ENCODE results near the gene CLEC10A. TPM values are rescaled to one million over a fixed set of nuclear protein-coding genes. Genes with fewer than 3 reads are reported as not detected.
"Not testable (repeated sequence)": the region's sequence is repeated elsewhere in the genome, so short reads cannot be mapped to it uniquely, and the experiment has no call there.

CLEC10A gene, protein sequence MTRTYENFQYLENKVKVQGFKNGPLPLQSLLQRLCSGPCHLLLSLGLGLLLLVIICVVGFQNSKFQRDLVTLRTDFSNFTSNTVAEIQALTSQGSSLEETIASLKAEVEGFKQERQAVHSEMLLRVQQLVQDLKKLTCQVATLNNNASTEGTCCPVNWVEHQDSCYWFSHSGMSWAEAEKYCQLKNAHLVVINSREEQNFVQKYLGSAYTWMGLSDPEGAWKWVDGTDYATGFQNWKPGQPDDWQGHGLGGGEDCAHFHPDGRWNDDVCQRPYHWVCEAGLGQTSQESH
- 1 to 10 TPM in 1 of 2 donors, under 1 TPM in 1; 0.55 to 5.7 TPM for total RNA-seq

DNA sequence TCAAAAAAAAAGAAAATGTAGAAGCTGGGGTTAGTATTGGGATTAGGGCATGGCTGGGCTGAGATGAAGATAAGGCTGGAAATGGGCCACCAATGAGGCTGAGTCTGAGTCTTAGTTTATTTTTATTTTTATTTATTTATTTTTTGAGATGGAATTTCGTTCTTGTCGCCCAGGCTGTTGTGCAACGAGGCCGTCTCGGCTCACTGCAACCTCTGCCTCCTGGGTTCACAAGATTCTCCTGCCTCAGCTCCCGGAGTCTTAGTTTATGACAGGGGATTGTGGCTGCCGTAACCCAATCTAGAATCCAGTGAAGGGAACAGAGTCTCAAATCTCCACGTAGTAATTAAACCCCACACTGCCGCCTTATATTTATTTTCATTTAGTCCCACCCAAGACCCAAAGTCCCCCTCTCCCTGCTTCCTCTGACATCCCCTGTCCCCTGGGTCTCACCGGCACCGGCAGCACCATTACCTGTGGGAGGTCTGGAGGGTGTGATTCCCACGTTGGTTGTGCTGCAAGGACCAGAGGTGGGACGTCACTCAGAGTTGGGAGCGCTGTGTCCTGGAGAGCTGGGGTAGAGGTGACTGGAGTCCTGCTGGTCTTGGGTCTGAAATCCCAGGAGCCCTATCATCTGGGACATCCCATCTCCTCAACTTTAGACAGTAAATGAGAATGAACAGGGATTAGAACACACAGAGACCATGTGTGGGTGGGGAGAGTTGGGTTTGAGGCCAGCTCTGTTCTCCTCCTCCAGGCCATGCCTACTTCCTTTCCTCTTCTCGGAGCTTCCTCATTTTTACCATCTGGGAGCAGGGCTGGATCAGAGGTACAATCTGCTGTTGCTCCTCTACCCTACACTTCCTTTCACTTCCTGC lies at the start of gene CLEC10A:
Gene CLEC10A (minus strand): TSS at position 671 of the 875 bp plus-strand sequence. CDS start 1,439 bp downstream, outside the sequence.
- 71% methylated on average over 15 of the region's 15 CpGs for WGBS

GRCh38 chr17:7129311-7129710 lies 49.3 kb upstream of the CLEC10A start:
- Histone ChIP-seq H3K4me1 (replicated peaks) (no peaks in the 10 kb centered on the region), H3K4me3 (no peak overlapping the region), H3K9me3 (no peaks in the 10 kb centered on the region), H3K27me3 (replicated peaks; ENCODE audit: insufficient read depth) (no peaks in the 10 kb centered on the region), H3K27ac (no peak overlapping the region), H3K36me3 (no peaks in the 10 kb centered on the region)
- intact Hi-C loops (cut with DNase I) = no loop called here
- WGBS = 94% methylated on average over 8 of the region's 8 CpGs
- TF ChIP-seq POLR2AphosphoS5 (IDR thresholded peaks at IDR 0.05) (no peak), POLR2A (IDR thresholded peaks at IDR 0.05) (no peak)
- TF ChIP-seq, protein P1, sequence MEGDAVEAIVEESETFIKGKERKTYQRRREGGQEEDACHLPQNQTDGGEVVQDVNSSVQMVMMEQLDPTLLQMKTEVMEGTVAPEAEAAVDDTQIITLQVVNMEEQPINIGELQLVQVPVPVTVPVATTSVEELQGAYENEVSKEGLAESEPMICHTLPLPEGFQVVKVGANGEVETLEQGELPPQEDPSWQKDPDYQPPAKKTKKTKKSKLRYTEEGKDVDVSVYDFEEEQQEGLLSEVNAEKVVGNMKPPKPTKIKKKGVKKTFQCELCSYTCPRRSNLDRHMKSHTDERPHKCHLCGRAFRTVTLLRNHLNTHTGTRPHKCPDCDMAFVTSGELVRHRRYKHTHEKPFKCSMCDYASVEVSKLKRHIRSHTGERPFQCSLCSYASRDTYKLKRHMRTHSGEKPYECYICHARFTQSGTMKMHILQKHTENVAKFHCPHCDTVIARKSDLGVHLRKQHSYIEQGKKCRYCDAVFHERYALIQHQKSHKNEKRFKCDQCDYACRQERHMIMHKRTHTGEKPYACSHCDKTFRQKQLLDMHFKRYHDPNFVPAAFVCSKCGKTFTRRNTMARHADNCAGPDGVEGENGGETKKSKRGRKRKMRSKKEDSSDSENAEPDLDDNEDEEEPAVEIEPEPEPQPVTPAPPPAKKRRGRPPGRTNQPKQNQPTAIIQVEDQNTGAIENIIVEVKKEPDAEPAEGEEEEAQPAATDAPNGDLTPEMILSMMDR (IDR thresholded peaks at IDR 0.05) = no peak
- no peak for DNase-seq (ENCODE audit: low spot score)

More for the DNA sequence above, at the start of gene CLEC10A:
- H3K9me3 ChIP-seq = no peaks in the 10 kb centered on the region
- intact Hi-C loops (cut with DNase I) = no loop called here
- H3K36me3 ChIP-seq = no peaks in the 10 kb centered on the region
- TF ChIP-seq POLR2A (IDR thresholded peaks at IDR 0.05) = no peak
- TF ChIP-seq, protein P1 (IDR thresholded peaks at IDR 0.05) = no peak
- no peak for TF ChIP-seq POLR2AphosphoS5 (IDR thresholded peaks at IDR 0.05)
- H3K4me1 ChIP-seq (replicated peaks) = no peaks in the 10 kb centered on the region
- no peak within 1 kb of the TSS for H3K27ac ChIP-seq
- no peak for DNase-seq (ENCODE audit: low spot score)
- H3K27me3 ChIP-seq (replicated peaks; ENCODE audit: insufficient read depth) = no peaks in the 10 kb centered on the region
- no peak within 1 kb of the TSS for H3K4me3 ChIP-seq

GRCh38 chr17:7128160-7128559 lies 48.1 kb upstream of the CLEC10A start:
- 62% methylated on average over 5 of the region's 5 CpGs for WGBS
- no peak for DNase-seq (ENCODE audit: low spot score)
- Histone ChIP-seq H3K4me1 (replicated peaks) (no peaks in the 10 kb centered on the region), H3K27me3 (replicated peaks; ENCODE audit: insufficient read depth) (no peaks in the 10 kb centered on the region), H3K27ac (no peak overlapping the region), H3K9me3 (no peaks in the 10 kb centered on the region), H3K36me3 (no peaks in the 10 kb centered on the region), H3K4me3 (no peak overlapping the region)
- TF ChIP-seq, protein P1 (IDR thresholded peaks at IDR 0.05) = no peak
- TF ChIP-seq POLR2A (IDR thresholded peaks at IDR 0.05) = no peak
- no peak for TF ChIP-seq POLR2AphosphoS5 (IDR thresholded peaks at IDR 0.05)
- intact Hi-C loops (cut with DNase I) = no loop called here

GRCh38 chr17:7127501-7127900 lies 47.5 kb upstream of the CLEC10A start:
- H3K27ac ChIP-seq; DNase-seq (ENCODE audit: low spot score); H3K27me3 ChIP-seq (replicated peaks; ENCODE audit: insufficient read depth); H3K36me3 ChIP-seq; H3K4me3 ChIP-seq; H3K9me3 ChIP-seq; H3K4me1 ChIP-seq (replicated peaks); intact Hi-C loops (cut with DNase I): not testable (repeated sequence)
- WGBS = 95% methylated on average over 5 of the region's 5 CpGs

- H3K27me3 ChIP-seq (replicated peaks; ENCODE audit: insufficient read depth); H3K4me3 ChIP-seq; DNase-seq (ENCODE audit: low spot score); H3K36me3 ChIP-seq; H3K4me1 ChIP-seq (replicated peaks); intact Hi-C loops (cut with DNase I); H3K27ac ChIP-seq; H3K9me3 ChIP-seq: not testable (repeated sequence)
- 81% methylated on average over 12 of the region's 12 CpGs for WGBS
Measured at GRCh38 chr17:7126386-7126785, 46.3 kb upstream of the CLEC10A start.
